HG02642 (cell line): Measurements from ENCODE around the gene SEMA6A.
A peak's percentile ranks its signal among the peaks of the same experiment; 100 is the strongest.
"Not testable (repeated sequence)": the region's sequence is repeated elsewhere in the genome, so short reads cannot be mapped to it uniquely, and the experiment has no call there.

ENCODE experiments used
- ATAC-seq: cut with Tn5 transposase; IDR thresholded peaks from one replicate; pipeline ENCODE4 v1.9.1; 2021; ENCODE audit warnings: mild to moderate bottlenecking; ENCODE audit not compliant: unreplicated experiment, poor library complexity

SEMA6A gene

GRCh38 chr5:116524966-116525365 lies 49.7 kb downstream of the SEMA6A start:
- no peak for ATAC-seq

- ATAC-seq, result no peak
These were observed 50.3 kb downstream of the SEMA6A start for GRCh38 chr5:116524051-116524904.

- ATAC-seq, result not testable (repeated sequence)
These were observed 51.4 kb downstream of the SEMA6A start for GRCh38 chr5:116523182-116523581.

- no peak for ATAC-seq
These were observed 52.1 kb downstream of the SEMA6A start for GRCh38 chr5:116522356-116523136.

- peak; percentile 61 for ATAC-seq
These were observed 53.3 kb downstream of the SEMA6A start for GRCh38 chr5:116521173-116521872.

- peak; percentile 25 for ATAC-seq
These were observed 53.9 kb downstream of the SEMA6A start for GRCh38 chr5:116520771-116521170.

GRCh38 chr5:116518423-116518822 lies 56.2 kb downstream of the SEMA6A start:
- ATAC-seq, result no peak

GRCh38 chr5:116517488-116517887 lies 57.1 kb downstream of the SEMA6A start:
- ATAC-seq, result no peak

GRCh38 chr5:116516021-116516420 lies 58.6 kb downstream of the SEMA6A start:
- no peak for ATAC-seq

- ATAC-seq, result no peak
These were observed 60.1 kb downstream of the SEMA6A start for GRCh38 chr5:116514421-116514970.

- ATAC-seq, result no peak
These were observed 64.1 kb downstream of the SEMA6A start for GRCh38 chr5:116510517-116510916.

GRCh38 chr5:116509483-116510244 lies 65.0 kb downstream of the SEMA6A start:
- no peak for ATAC-seq

- ATAC-seq, result no peak
These were observed 65.8 kb downstream of the SEMA6A start for GRCh38 chr5:116508835-116509234.

- ATAC-seq, result no peak
These were observed 66.5 kb downstream of the SEMA6A start for GRCh38 chr5:116507941-116508655.

GRCh38 chr5:116507051-116507537 lies 67.5 kb downstream of the SEMA6A start:
- ATAC-seq, result no peak

- no peak for ATAC-seq
These were observed 68.1 kb downstream of the SEMA6A start for GRCh38 chr5:116506488-116506887.

- no peak for ATAC-seq
These were observed 69.9 kb downstream of the SEMA6A start for GRCh38 chr5:116504593-116505166.

- ATAC-seq, result no peak
These were observed 72.0 kb downstream of the SEMA6A start for GRCh38 chr5:116502616-116503015.

- ATAC-seq, result no peak
These were observed 72.5 kb downstream of the SEMA6A start for GRCh38 chr5:116502138-116502537.
